Neural cell (in vitro differentiated cells): ENCODE data around the gene NXPH3.

Experiments used
- EP300 ChIP-seq: fragments of 450-650 bp; conservative IDR thresholded peaks from 2 replicates; pipeline ENCODE4 v1.6.1; 2014; ENCODE audit warnings: antibody characterized with exemption, mild to moderate bottlenecking, moderate library complexity; ENCODE audit not compliant: poor library complexity, severe bottlenecking
- POLR2AphosphoS5 ChIP-seq: IDR thresholded peaks from 2 replicates; pipeline ENCODE4 v1.6.1; 2012
- TAF1 ChIP-seq: IDR thresholded peaks from 2 replicates; pipeline ENCODE4 v1.6.1; 2012; ENCODE audit warnings: low read depth
- TF ChIP-seq, protein P1 (sequence below): fragments of 450-650 bp; IDR thresholded peaks from 2 replicates; pipeline ENCODE4 v1.5.1; 2014; ENCODE audit warnings: antibody characterized with exemption, mild to moderate bottlenecking, moderate library complexity; ENCODE audit not compliant: poor library complexity, severe bottlenecking
- TF ChIP-seq, protein P2 (sequence below): IDR thresholded peaks from 2 replicates; pipeline ENCODE4 v1.6.1; 2012; ENCODE audit warnings: borderline replicate concordance

DNA sequence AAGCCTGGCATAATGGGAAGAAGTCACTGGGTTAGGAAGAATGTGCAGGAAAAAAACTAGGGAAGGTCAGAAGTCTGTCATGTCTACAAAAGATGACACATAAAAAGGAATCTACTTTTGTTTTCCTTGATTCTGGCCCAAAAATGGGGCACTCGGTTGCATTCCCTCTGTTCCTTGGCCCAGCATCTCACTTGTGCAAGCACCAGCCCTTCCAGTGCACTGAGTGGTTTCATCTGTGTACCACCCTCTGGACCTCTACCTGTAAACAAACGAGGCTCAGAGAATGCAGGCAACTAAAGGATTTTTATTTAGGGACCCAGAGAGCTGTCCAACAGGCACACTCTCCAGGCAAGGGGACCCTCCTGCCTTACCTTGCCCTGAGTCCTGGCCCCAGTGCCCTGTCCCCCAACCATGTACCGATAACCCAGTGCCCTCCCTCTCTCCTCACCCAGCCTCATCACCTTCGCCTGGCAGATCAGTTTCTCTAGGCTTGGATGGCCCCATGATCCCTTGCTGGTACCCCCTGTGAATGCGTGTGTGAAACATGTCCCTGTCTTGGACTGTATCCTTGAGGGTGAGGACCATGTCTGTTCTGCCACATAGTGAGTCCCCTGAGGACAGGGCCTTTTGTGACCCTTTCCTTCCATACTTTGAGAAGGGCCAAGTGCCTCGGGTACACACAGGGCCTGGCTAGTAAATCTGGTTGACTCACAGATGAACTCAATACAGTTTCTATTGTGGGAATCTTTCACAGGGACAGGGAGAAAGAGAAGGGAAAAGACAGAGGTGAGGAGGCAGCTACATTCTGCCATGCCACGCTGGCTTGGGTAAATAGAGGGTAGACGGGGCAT lies 13.3 kb downstream of the NXPH3 start:
- TF ChIP-seq, protein P1, sequence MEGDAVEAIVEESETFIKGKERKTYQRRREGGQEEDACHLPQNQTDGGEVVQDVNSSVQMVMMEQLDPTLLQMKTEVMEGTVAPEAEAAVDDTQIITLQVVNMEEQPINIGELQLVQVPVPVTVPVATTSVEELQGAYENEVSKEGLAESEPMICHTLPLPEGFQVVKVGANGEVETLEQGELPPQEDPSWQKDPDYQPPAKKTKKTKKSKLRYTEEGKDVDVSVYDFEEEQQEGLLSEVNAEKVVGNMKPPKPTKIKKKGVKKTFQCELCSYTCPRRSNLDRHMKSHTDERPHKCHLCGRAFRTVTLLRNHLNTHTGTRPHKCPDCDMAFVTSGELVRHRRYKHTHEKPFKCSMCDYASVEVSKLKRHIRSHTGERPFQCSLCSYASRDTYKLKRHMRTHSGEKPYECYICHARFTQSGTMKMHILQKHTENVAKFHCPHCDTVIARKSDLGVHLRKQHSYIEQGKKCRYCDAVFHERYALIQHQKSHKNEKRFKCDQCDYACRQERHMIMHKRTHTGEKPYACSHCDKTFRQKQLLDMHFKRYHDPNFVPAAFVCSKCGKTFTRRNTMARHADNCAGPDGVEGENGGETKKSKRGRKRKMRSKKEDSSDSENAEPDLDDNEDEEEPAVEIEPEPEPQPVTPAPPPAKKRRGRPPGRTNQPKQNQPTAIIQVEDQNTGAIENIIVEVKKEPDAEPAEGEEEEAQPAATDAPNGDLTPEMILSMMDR = no peak
- TF ChIP-seq POLR2AphosphoS5 (no peak), EP300 (no peak), TAF1 (no peak)
- TF ChIP-seq, protein P2, sequence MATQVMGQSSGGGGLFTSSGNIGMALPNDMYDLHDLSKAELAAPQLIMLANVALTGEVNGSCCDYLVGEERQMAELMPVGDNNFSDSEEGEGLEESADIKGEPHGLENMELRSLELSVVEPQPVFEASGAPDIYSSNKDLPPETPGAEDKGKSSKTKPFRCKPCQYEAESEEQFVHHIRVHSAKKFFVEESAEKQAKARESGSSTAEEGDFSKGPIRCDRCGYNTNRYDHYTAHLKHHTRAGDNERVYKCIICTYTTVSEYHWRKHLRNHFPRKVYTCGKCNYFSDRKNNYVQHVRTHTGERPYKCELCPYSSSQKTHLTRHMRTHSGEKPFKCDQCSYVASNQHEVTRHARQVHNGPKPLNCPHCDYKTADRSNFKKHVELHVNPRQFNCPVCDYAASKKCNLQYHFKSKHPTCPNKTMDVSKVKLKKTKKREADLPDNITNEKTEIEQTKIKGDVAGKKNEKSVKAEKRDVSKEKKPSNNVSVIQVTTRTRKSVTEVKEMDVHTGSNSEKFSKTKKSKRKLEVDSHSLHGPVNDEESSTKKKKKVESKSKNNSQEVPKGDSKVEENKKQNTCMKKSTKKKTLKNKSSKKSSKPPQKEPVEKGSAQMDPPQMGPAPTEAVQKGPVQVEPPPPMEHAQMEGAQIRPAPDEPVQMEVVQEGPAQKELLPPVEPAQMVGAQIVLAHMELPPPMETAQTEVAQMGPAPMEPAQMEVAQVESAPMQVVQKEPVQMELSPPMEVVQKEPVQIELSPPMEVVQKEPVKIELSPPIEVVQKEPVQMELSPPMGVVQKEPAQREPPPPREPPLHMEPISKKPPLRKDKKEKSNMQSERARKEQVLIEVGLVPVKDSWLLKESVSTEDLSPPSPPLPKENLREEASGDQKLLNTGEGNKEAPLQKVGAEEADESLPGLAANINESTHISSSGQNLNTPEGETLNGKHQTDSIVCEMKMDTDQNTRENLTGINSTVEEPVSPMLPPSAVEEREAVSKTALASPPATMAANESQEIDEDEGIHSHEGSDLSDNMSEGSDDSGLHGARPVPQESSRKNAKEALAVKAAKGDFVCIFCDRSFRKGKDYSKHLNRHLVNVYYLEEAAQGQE = no peak
